Retina (tissue), 1 donor: ENCODE results near the gene SUMF2.
"Not testable (repeated sequence)": the region's sequence is repeated elsewhere in the genome, so short reads cannot be mapped to it uniquely, and the experiment has no call there.

ENCODE experiments used
- DNase-seq: peaks from one replicate; pipeline ENCODE4 v3.0.0-alpha.2; 2016

The SUMF2 gene

DNA sequence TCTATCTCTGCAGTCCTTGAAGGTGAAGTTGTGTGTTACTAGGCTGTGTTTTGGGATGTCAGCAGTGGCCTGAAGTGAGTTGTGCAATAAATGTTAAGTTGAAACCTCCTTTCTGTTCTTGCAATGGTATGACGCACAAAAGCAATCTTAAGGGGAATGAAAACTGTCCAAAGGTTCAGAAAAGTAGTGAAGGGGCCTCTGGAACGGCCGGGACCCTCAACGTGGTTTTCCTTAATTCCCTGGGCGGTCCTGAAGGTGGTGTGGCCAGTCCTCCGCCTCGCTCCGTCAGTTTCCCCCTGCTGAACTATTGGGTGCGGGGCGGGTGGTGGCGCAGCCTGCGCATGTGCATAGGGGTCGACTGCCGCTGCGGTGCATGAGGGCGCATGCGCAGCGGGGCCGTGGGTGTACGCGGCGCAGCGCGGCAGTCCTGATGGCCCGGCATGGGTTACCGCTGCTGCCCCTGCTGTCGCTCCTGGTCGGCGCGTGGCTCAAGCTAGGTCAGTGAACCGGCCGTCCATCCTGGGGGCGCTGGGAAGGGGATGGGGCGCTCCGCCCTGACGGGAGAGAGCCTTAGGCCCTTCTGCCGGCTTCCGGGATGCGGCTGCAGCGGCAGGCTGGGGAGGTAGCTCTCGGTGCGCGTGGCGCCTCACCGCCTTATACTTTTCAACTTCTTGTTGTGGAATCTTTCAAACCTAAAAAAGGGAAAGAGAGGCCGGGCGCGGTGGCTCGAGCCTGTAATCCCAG, at the start of gene SUMF2:
Gene SUMF2 (plus strand): TSS at position 405 of the 744 bp plus-strand sequence. CDS start 26 bp downstream, at position 431.
- peak; percentile 94 for DNase-seq

DNA sequence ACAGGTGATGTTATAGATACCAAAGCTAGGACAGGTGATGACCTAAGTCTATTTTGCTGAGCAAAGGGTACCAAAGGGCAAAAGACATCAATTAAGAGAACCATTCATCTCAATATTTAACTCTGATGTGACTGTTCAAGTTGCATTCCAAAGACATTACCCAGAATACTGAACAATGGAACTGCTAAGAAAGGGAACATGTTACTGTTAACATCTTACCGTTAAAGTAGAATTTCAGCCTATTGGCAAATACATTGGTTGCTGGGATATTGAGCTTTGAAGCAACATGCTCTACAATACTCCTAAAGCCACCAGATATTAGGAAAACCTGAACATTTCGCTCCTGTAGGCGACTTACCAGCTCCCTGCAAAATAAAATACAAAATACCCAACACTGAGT, 47.1 kb upstream of the SUMF2 start:
- DNase-seq = not testable (repeated sequence)

DNA sequence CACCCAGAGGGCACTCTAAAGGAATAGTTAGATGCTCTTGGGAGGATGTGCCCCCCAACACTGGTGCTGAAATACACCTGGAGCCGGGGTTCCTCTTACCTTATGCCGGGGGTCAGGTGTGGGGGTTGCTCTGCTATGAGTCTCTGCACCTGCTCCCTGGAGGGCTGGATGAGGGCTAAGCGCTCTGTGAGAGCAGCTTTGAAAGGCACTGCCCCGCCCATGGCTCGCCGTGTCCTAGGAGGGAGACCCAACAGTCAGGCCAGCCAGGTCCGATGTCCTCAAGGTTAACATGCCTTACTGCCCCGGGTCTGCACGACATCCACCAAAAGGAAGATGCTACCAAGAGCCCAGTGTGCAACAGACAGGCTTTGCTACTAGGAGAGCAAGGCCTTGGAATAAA, 44.6 kb upstream of the SUMF2 start:
- no peak for DNase-seq

DNA sequence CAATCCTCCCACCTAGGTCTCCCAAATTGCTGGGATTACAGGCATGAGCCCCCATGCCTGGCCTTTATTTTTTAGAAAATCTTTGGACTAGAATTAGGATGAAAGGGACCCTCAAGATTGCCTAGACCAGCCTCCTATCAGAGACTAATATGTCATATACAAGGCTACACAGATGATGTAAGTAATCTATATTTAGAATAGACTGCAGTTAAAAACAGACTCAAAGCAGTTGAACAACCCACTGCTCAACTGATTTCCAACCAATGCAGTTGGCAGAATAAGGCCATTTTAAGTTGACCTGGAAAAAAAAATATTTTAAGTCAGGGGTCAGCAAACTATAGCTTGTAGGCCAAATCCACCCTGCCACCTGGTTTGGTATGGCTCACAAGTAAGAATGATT, 40.6 kb upstream of the SUMF2 start:
- no peak for DNase-seq

DNA sequence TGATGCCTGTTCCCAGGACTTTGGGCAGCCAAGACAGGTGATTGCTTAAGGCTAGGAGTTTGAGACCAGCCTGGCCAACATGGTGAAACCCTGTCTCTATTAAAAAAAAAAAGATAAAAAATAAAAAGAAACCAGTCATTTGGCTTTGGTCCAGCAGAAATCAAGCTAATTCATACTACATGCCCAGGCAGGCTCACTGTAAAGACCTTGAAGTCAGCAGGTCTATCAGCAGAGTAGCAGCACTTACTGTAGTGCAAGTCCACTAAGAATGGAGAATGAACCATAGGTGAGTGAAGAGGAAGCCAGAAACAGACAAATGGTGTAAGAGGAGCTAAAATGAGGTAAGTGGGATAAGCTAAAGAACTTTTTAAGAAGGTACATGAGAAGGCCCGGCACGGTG, 37.5 kb upstream of the SUMF2 start:
- DNase-seq = no peak

DNA sequence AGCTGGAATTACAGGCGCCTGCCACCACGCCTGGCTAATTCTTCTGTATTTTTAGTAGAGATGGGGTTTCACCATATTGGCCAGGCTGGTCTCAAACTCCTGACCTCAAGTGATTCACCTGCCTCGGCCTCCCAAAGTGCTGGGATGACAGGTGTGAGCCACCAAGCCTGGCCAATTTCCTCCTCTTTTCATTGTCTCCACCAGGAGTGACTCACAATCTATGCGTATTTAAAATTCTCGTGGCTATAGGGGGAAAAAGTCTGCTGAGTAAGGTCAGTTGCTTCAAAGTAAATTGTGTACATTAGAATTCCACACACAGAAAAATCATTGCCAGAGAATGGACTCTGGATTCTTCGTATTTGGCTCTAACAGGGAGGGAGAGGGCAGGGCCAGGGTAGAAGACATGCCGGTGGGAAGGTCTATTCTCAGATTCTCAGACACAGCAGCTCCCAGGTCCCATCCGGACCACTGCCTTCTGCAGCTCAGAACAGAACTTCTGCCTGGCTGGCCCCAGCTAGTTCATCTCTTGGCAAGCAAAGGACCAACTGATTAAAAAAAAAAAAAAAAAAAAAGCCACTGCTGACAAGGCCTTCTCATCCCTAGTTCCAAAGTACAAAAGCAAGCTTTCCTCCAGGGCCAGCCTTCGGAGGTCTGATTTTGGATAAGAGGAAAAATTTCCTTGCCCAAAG, 35.0 kb upstream of the SUMF2 start:
- no peak for DNase-seq

DNA sequence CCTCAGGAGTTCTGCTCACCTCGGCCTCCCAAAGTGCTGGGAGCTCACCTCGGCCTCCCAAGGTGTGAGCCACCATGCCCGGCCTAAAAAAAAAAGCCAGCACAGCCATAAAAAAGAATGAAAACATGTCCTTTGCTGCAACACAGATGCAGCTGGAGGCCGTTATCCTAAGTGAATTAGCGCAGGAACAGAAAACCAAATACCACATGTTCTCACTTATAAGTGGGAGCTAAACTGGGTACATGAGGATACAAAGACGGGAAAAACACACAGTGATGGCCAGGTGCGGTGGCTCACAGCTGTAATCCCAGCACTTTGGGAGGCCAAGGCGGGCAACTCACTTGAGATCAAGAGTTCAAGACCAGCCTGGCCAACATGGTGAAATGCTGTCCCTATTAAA, 33.7 kb upstream of the SUMF2 start:
- no peak for DNase-seq

DNA sequence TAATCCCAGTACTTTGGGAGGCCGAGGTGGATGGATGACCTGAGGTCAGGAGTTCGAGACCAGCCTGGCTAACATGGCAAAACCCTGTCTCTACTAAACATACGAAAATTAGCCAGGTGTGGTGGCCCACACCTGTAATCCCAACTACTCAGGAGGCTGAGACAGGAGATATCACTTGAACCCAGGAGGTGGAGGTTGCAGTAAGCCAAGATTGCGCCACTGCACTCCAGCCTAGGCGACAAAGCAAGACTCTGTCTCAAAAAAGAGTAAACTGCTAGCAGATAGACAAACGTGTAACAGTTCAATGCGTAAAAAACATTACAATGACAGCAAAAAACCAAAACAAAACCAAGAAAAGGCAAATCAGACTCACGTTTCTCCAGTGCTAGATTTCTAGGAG, 32.5 kb upstream of the SUMF2 start:
- not testable (repeated sequence) for DNase-seq

- DNase-seq = not testable (repeated sequence)
These were observed 31.5 kb upstream of the SUMF2 start for GRCh38 chr7:56032578-56032977.

- peak; percentile 86 for DNase-seq
These were observed 30.2 kb upstream of the SUMF2 start for GRCh38 chr7:56033671-56034432.

GRCh38 chr7:56040730-56041129, 23.4 kb upstream of the SUMF2 start:
- DNase-seq = no peak

DNA sequence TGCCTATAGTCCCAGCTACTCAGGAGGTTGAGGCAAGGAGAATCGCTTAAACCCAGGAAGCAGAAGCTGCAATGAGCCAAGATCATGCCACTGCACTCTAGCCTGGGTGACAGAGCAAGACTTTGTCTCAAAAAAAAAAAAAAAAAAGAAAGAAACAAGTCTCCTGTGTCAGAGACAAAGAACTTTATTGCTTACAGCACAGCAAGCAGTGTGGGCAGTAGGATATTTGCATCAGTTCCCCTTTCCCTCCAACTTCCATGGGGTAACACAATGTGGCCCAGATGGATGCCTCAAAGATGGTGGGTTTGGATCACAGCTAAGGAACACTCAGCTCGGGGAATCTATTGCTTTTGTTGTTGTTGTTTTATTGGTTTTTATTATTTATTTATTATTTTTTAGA, 18.3 kb upstream of the SUMF2 start:
- not testable (repeated sequence) for DNase-seq

DNA sequence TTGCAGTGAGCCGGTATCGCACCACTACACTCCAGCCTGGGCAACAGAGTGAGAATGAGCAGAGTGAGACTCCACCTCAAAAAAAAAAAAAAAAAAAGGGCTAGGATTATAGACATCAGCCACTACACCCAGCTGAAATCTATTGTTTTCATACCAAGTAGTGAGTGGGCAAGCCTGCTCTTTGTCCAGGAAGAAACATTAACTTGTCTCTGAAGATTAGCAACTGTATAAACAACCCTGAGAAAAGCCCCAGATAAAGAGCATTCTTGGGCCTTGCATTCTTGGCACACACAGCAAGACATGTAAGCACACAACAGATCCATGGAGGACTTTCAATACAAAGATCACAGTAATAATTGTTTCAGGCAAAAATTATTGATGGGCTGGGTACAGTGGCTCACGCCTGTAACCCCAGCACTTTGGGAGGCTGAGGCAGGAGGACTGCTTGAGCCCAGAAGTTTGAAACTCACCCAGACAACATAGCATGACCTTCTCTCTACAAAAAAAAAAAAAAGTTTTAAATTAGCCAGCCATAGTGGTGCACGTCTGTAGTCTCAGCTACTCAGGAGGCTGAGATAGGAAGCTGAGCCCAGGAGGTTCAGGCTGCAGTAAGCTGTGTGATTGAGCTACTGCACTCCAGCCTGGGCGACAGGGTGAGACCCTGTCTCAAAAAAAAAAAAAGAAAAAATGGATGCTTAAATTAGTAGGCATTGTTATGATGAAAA, 17.2 kb upstream of the SUMF2 start:
- no peak for DNase-seq

- DNase-seq = not testable (repeated sequence)
These were observed 16.5 kb upstream of the SUMF2 start for GRCh38 chr7:56047446-56048116.

GRCh38 chr7:56048245-56048644, 15.8 kb upstream of the SUMF2 start:
- no peak for DNase-seq

- DNase-seq = not testable (repeated sequence)
These were observed 15.3 kb upstream of the SUMF2 start for GRCh38 chr7:56048763-56049162.

DNA sequence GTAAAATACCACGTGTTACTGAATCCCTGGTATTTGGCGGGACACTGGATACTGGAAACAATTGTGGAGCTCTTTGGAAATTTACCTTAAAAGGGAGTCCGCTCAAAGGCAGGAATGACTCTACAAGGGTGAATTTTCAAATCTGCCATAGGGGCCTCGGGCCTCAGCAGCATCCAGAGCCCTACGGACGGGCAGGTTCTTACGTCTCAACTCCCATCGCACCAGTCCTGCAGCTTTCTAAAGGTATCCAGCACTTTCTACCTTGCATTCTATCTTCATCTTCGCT, 13.1 kb upstream of the SUMF2 start:
- DNase-seq = no peak

GRCh38 chr7:56051339-56052191, 12.5 kb upstream of the SUMF2 start, which contains the start of the genes CCT6A and PSPH:
TSS of gene CCT6A (plus strand) at chr7:56051765. CDS start at chr7:56051849, 84 bp downstream.
TSS of gene PSPH (minus strand) at chr7:56051444. CDS start at chr7:56021212, 30,232 bp downstream.
- DNase-seq = peak; percentile 98

DNA sequence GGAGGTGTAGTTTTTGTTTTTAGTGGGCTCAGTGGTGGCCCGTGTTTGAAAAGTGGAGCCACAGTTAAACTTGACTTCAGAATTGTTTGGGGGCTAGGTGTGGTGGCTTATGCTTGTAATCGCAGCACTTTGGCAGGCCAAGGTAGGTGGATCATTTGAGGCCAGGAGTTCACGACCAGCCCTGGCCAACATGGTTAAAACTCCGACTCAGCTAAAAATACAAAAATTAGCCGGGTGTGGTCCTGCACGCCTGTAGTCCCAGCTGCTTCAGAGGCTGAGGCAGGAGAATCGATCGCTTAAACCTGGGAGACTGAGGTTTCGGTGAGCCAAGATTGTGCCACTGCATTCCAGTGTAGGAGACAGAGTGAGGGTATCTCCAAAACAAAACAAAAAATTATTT, 10.7 kb upstream of the SUMF2 start:
- DNase-seq = no peak

GRCh38 chr7:56053993-56054392, 10.1 kb upstream of the SUMF2 start:
- DNase-seq = no peak

GRCh38 chr7:56062382-56062781, 1.7 kb upstream of the SUMF2 start:
- DNase-seq = no peak
